ENCODE data around the gene POLR2L. TPM values are rescaled to one million over a fixed set of nuclear protein-coding genes. Genes with fewer than 3 reads are reported as not detected.
A peak's percentile ranks its signal among the peaks of the same experiment; 100 is the strongest.

The POLR2L gene
- total RNA-seq, 1 donor from 2014 or later = 256 TPM

DNA sequence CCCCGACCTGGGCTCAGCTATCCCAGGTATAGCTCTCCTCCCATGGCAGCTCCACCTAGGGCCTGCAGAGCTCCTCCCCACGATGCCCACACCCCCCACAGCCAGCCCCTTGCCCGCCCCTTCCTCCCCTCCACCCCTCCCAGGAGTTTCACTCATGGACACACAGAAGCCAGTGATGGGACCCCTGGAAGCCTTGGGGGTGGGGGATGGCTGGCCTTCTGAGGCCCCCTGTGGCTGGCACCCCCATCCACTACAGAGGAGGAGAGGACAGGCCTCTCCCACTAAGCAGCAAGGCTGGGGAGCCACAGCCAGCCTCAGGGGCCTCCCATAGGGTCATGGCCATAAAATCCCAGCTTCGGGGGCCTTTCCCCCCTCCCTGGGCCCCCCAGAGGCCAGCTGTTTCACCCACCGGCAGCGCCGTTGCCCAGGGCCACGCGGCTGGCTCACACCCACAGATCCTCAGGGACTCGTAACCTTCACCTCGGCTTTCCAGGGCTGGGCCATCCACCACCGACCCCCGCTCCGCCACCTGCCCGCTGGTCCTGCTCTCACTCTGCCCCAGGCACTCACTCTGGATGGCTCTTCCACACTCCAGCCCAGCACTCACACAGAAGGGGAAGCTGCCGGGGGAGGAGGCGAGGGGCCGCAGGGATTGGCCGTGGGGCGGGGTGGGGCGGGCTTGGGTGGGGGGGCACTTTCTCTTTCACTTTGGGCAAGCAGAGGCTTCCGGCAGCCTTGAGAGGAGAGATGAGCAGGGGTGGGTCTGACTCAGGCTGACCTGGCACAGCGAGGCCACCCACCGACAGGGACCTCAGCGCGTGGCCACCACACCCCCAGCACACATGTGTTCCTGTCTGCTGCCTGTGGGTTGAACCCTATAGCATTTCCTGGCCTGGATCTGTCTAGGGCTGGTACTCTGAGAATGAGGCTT lies 46.4 kb downstream of the POLR2L start:
- peak in 1 of 2 donors; percentile 72 for DNase-seq (ENCODE audit: low read depth in 2 of 2)

GRCh38 chr11:794766-795633 lies 47.3 kb downstream of the POLR2L start:
- no peak for DNase-seq (ENCODE audit: low read depth in 2 of 2)

DNA sequence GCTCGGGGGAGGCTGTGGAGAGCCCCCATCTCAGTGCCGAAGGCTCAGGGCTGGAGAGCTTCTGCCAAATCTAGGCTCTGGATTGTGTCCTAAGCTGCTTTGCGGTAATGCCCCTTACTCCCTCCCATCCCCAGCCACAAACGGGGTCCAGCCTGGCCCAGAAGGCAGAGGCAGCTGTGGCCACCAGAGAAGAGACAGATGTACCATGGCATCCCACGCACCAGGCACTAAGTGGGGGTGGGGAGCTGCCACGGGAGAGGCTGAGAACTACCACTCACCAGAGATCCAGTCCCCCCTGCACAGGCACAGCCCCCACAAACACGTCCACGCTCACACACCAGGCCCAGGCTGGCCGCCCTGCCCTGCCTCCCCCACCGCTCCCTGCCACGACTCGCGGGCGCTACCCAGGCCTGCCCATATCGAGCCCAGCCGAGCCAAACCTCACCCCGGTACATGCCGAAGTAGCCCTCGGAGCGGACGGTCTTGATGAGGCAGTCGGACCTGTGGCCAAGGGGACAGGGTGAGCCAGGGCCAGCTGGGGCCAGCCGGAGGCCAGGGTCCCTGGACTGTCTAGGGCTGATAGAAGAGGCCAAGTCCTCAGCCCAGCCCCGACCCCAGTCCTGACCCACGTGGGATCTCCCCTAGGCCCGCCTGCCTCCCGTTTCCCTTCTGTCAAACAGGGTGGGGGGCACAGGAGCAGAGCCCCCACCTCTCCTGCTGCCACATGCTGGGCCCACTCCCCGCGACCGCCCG lies 48.1 kb downstream of the POLR2L start:
- DNase-seq (ENCODE audit: low read depth in 2 of 2) = no peak

- DNase-seq (ENCODE audit: low read depth in 2 of 2) = no peak
Observed at GRCh38 chr11:793556-793955, 48.8 kb downstream of the POLR2L start.

DNA sequence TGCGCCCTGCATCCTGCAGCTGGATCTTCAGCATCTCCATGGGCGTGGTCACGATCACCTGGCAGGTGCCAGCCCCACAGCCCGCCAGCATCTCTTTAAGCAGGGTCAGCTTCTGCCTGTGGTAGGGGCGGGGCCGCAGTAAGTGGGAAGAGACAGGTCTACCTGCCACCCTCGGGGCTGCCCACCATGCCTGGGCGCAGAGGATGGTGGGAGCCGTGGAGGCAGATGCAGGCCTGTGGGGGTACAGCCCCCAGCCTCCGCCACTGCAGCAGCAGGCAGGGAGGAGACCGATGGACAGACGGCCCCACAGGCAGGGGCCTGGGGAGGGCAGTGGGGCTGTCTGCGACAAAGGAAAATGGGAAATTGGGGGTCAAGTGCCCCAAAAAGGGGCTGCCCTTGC lies 49.5 kb downstream of the POLR2L start:
- no peak for DNase-seq (ENCODE audit: low read depth in 2 of 2)

GRCh38 chr11:792535-792821 lies 49.9 kb downstream of the POLR2L start:
- DNase-seq (ENCODE audit: low read depth in 2 of 2) = no peak

- no peak for DNase-seq (ENCODE audit: low read depth in 2 of 2)
Observed at GRCh38 chr11:791658-792534, 50.4 kb downstream of the POLR2L start.

DNA sequence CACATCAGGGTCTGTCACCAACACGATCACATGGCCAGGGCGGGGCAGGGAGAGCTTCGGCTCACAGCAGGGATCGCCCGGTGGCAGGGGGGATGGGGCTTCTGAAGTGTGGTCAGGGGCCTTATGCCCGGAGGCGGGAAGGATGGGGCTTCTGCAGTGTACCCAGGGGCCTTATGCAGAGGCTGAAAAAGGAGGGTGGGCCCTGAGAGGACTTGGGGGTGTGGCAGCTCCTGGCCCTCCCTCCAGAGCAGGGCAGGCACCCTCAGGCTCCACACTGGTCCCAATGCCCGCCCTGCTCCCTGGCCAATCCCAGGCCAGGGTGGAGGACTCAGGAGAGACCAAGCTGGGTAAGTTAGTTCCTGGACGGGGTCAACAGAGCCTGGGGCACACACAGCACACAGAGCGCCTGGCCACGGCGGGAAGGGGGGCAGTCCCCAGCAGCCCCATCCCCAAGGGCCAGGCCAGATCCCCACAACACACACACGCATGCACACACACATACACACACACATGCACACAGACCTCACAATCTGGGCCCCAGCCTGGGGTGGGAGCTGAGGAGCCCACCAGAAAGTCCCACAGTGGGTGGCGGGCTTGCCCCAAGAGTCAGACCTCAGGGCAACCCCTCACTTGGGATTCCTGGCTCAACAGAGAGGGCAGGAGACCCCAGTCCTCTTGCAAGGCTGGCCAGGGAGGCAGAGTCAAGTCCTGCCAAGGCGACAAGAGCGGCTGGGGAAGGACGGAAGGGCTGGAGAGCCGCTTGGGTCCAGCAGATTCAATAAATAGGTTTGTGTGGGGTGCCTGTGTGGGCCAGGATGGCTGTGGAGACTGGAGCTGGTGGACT lies 51.4 kb downstream of the POLR2L start:
- DNase-seq (ENCODE audit: low read depth in 2 of 2) = no peak

DNA sequence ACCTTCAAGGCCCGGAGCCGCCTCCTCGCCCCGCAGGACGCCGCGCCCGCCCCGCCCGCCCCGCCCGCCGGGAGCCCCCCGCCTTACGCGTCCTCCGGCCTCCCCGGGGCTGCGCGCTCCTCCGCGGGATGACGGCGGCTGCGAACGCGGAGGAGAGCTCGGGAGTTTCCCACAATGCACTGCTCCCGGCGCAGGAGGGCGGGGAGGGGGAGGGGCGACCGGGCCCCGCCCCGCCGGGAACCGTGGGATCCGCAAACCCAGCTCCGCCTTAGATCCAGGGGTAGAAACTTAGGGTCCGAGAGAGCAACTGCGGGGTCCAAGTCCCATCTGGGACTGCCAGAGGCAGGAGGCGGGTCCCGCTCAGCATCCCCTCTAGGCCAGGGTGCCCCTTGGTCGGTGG lies 52.4 kb downstream of the POLR2L start, which contains the start of gene CEND1:
Gene CEND1 (minus strand): TSS at position 148 of the 400 bp plus-strand sequence. CDS start 1,514 bp downstream, outside the sequence.
- no peak for DNase-seq (ENCODE audit: low read depth in 2 of 2)

Other genes with a start within 250 kb of the POLR2L start
- 6.7 and 16.2 TPM in 2 replicates for gene IRF7, start 226.6 kb downstream of the POLR2L start, total RNA-seq
- gene CDHR5, start 217.6 kb downstream of the POLR2L start, total RNA-seq = not detected in 2 replicates
- not detected in 2 replicates for gene SCT, start 215.3 kb downstream of the POLR2L start, total RNA-seq
- gene DRD4, start 205.3 kb downstream of the POLR2L start, total RNA-seq = under 0.01 TPM in 1 of 2 replicates, not detected in the other
- 30.9 and 37.6 TPM in 2 replicates for gene DEAF1, start 147.3 kb downstream of the POLR2L start, total RNA-seq
- 7.6 and 15.3 TPM in 2 replicates for gene TMEM80, start 146.7 kb downstream of the POLR2L start, total RNA-seq
- 2.7 and 3.0 TPM in 2 replicates for gene EPS8L2, start 136.3 kb downstream of the POLR2L start, total RNA-seq
- gene TALDO1, start 95.1 kb downstream of the POLR2L start, total RNA-seq = 112 and 113 TPM in 2 replicates
- gene GATD1, start 65.0 kb downstream of the POLR2L start, total RNA-seq = 19.3 and 32.4 TPM in 2 replicates
- under 0.01 and 0.13 TPM in 2 replicates for gene CEND1, start 52.4 kb downstream of the POLR2L start, total RNA-seq
- 4.0 and 7.7 TPM in 2 replicates for gene SLC25A22, start 44.2 kb downstream of the POLR2L start, total RNA-seq
- gene PIDD1, start 37.3 kb downstream of the POLR2L start, total RNA-seq = 4.5 and 4.9 TPM in 2 replicates
- gene RPLP2, start 32.6 kb downstream of the POLR2L start, total RNA-seq = 253 and 338 TPM in 2 replicates
- 29.5 and 63.3 TPM in 2 replicates for gene PNPLA2, start 23.6 kb downstream of the POLR2L start, total RNA-seq
- gene CRACR2B, start 14.6 kb downstream of the POLR2L start, total RNA-seq = 12.1 and 16.9 TPM in 2 replicates
- gene CD151, start 9.6 kb downstream of the POLR2L start, total RNA-seq = 498 and 1,021 TPM in 2 replicates
- 73.4 and 118 TPM in 2 replicates for gene TSPAN4, start 323 bp upstream of the POLR2L start, total RNA-seq
- gene CHID1, start 68.3 kb upstream of the POLR2L start, total RNA-seq = 29.5 and 39.8 TPM in 2 replicates
- 25.9 and 37.6 TPM in 2 replicates for gene AP2A2, start 83.3 kb upstream of the POLR2L start, total RNA-seq
- not detected in 2 replicates for gene MUC6, start 194.2 kb upstream of the POLR2L start, total RNA-seq
- gene MUC2, start 232.3 kb upstream of the POLR2L start, total RNA-seq = not detected in 2 replicates

All from dermis microvascular lymphatic vessel endothelial cell (primary cell).